HepG2 (cell line): ENCODE measurements around the gene TACO1. TPM values are rescaled to one million over a fixed set of nuclear protein-coding genes. Genes with fewer than 3 reads are reported as not detected.

ENCODE experiments used
- ELF3 ChIP-seq: IDR thresholded peaks from 2 replicates; pipeline ENCODE4 v1.6.1; 2016; ENCODE audit warnings: missing genetic modification reagents, missing compliant biosample characterization
- EP300 ChIP-seq, 3 experiments: sonication (generic) in 1 of 3; formaldehyde crosslinking in 1 of 3; IDR thresholded peaks; 2 replicates each; pipeline versions ENCODE4 v1.5.1 to v1.6.1; 2011 to 2020; ENCODE audit warnings: low read depth in 2 of 3, low read length in 2 of 3, borderline replicate concordance in 1 of 3, improper control_type of control experiment in 1 of 3, mild to moderate bottlenecking in 1 of 3, missing genetic modification reagents in 1 of 3, moderate library complexity in 1 of 3
- GATAD2A ChIP-seq: IDR thresholded peaks from 2 replicates; pipeline ENCODE4 v1.6.1; 2016
- HDAC6 ChIP-seq: fragments of 200-600 bp; sonication (generic); IDR thresholded peaks from 2 replicates; pipeline ENCODE4 v1.7.0; 2017; ENCODE audit warnings: mild to moderate bottlenecking, antibody characterized with exemption, low read length, low read depth
- IRF2 ChIP-seq: IDR thresholded peaks from 2 replicates; pipeline ENCODE4 v1.6.1; 2018; ENCODE audit warnings: missing genetic modification reagents, missing compliant biosample characterization
- ISL2 ChIP-seq: sonication (generic); formaldehyde crosslinking; IDR thresholded peaks from 2 replicates; pipeline ENCODE4 v1.5.0; 2020; ENCODE audit warnings: missing genetic modification reagents
- MIXL1 ChIP-seq: IDR thresholded peaks from 2 replicates; pipeline ENCODE4 v1.6.1; 2016
- PHF21A ChIP-seq: sonication (generic); formaldehyde crosslinking; IDR thresholded peaks from 2 replicates; pipeline ENCODE4 v1.5.0; 2020; ENCODE audit warnings: mild to moderate bottlenecking, missing genetic modification reagents
- RXRB ChIP-seq: IDR thresholded peaks from 2 replicates; pipeline ENCODE4 v1.6.1; 2016; ENCODE audit warnings: borderline replicate concordance, missing genetic modification reagents, missing compliant biosample characterization
- SALL1 ChIP-seq: sonication (generic); formaldehyde crosslinking; IDR thresholded peaks from 2 replicates; pipeline ENCODE4 v1.8.0; 2022; ENCODE audit warnings: mild to moderate bottlenecking, missing genetic modification reagents
- SAP130 ChIP-seq: IDR thresholded peaks from 2 replicates; pipeline ENCODE4 v1.6.1; 2016; ENCODE audit warnings: low read depth
- ZNF121 ChIP-seq: sonication (generic); formaldehyde crosslinking; IDR thresholded peaks from 2 replicates; pipeline ENCODE4 v1.5.0; 2020; ENCODE audit warnings: mild to moderate bottlenecking, missing genetic modification reagents
- ZNF33A ChIP-seq: sonication (generic); formaldehyde crosslinking; IDR thresholded peaks from 2 replicates; pipeline ENCODE4 v1.5.1; 2020; ENCODE audit warnings: missing genetic modification reagents, mild to moderate bottlenecking, moderate library complexity, borderline replicate concordance
- ZNF605 ChIP-seq: sonication (generic); formaldehyde crosslinking; IDR thresholded peaks from 2 replicates; pipeline ENCODE4 v1.8.0; 2022; ENCODE audit warnings: mild to moderate bottlenecking, missing genetic modification reagents
- polyA plus RNA-seq, 8 experiments: library from polyadenylated mRNA; depleted of rRNA in 3 of 8; stranded (reverse) in 7 of 8; unstranded in 1 of 8; fragments of >200 nt; fragmentation: Illumina TruSeq in 4 of 8; extraction: Trizol in 4 of 8; gene quantifications; 2 replicates each; pipeline versions ENCODE4 v1.2.1 to v1.2.3, GENCODE V29; 2011 to 2016; ENCODE audit warnings: low read depth in 4 of 8, missing spikeins in 1 of 8, mixed read lengths in 1 of 8; ENCODE audit not compliant: insufficient read depth in 1 of 8
- total RNA-seq, 5 experiments: library from RNA; depleted of rRNA; stranded (reverse); fragments of >200 nt; fragmentation: Illumina TruSeq; extraction: Trizol; gene quantifications; 2 replicates each; pipeline ENCODE4 v1.2.3, GENCODE V29; 2016; ENCODE audit warnings: low read depth in 1 of 5
- TF ChIP-seq, protein P1 (sequence below): sonication (generic); formaldehyde crosslinking; conservative IDR thresholded peaks from 2 replicates; pipeline ENCODE4 v1.4.0; 2020; ENCODE audit warnings: mild to moderate bottlenecking, missing genetic modification reagents, moderate library complexity
- TF ChIP-seq, protein P2 (sequence below): sonication (generic); formaldehyde crosslinking; IDR thresholded peaks from 2 replicates; pipeline ENCODE4 v1.4.0; 2020; ENCODE audit warnings: missing genetic modification reagents, mild to moderate bottlenecking, borderline replicate concordance
- TF ChIP-seq, protein P3 (sequence below): sonication (generic); formaldehyde crosslinking; IDR thresholded peaks from 2 replicates; pipeline ENCODE4 v1.4.0; 2020; ENCODE audit warnings: missing genetic modification reagents, borderline replicate concordance

The TACO1 gene
- total and polyA plus RNA-seq, 2 of the 13 experiments (the other 11 are each of a cell fraction or from before 2014, with no cell fraction given), result 34.7 to 53.6 TPM

DNA sequence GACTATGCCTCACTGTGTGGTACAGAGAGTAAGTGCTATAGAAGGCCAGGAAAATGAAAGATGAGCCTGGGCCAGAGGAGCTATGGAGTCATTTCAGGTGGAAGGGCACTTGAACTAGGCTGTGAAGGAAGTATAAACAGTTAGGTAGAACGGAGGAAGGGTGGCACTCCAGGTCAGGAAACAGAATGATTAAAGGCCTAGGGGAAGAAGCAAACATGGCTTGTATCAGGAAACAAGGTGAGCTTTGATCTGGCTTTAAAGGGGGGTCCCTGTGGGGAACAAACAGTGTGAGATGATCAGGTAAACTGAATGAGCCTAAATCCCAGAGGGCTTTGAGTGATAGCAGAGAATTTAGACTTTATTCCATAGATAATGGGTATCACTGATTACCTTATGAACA is 38.4 kb downstream of the TACO1 start (continued):
- TF ChIP-seq ELF3 (peak; percentile 73; the same call in 1 of the 2 replicates), PHF21A (CRISPR knock-in tag) (0 out of 2 replicates have a peak, but pooled peaks have one; percentile 29), EP300 (IDR thresholded peaks at IDR 0.05; ENCODE audit: low read depth in 2 of 2, low read length in 2 of 2) (peak in 1 of 2 experiments; percentile 35; a peak in 1 of 4 replicates), EP300 (CRISPR knock-in tag; IDR thresholded peaks at IDR 0.05; ENCODE audit: borderline replicate concordance) (no peak), GATAD2A (CRISPR knock-in tag) (peak; percentile 26; the same call in 1 of the 2 replicates), SAP130 (CRISPR knock-in tag) (0 out of 2 replicates have a peak, but pooled peaks have one; percentile 31), MIXL1 (peak; percentile 57; the same call in 1 of the 2 replicates), ZNF33A (no peak), ISL2 (CRISPR knock-in tag) (peak; percentile 62; the same call in 1 of the 2 replicates), ZNF605 (CRISPR knock-in tag) (0 out of 2 replicates have a peak, but pooled peaks have one; percentile 42), RXRB (CRISPR knock-in tag) (peak; percentile 53), SALL1 (CRISPR knock-in tag) (0 out of 2 replicates have a peak, but pooled peaks have one; percentile 22), IRF2 (CRISPR knock-in tag) (0 out of 2 replicates have a peak, but pooled peaks have one; percentile 25), ZNF121 (CRISPR knock-in tag) (0 out of 2 replicates have a peak, but pooled peaks have one; percentile 12), HDAC6 (no peak)
- TF ChIP-seq, protein P1, sequence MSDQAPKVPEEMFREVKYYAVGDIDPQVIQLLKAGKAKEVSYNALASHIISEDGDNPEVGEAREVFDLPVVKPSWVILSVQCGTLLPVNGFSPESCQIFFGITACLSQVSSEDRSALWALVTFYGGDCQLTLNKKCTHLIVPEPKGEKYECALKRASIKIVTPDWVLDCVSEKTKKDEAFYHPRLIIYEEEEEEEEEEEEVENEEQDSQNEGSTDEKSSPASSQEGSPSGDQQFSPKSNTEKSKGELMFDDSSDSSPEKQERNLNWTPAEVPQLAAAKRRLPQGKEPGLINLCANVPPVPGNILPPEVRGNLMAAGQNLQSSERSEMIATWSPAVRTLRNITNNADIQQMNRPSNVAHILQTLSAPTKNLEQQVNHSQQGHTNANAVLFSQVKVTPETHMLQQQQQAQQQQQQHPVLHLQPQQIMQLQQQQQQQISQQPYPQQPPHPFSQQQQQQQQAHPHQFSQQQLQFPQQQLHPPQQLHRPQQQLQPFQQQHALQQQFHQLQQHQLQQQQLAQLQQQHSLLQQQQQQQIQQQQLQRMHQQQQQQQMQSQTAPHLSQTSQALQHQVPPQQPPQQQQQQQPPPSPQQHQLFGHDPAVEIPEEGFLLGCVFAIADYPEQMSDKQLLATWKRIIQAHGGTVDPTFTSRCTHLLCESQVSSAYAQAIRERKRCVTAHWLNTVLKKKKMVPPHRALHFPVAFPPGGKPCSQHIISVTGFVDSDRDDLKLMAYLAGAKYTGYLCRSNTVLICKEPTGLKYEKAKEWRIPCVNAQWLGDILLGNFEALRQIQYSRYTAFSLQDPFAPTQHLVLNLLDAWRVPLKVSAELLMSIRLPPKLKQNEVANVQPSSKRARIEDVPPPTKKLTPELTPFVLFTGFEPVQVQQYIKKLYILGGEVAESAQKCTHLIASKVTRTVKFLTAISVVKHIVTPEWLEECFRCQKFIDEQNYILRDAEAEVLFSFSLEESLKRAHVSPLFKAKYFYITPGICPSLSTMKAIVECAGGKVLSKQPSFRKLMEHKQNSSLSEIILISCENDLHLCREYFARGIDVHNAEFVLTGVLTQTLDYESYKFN, result peak; percentile 82
- TF ChIP-seq, protein P2, sequence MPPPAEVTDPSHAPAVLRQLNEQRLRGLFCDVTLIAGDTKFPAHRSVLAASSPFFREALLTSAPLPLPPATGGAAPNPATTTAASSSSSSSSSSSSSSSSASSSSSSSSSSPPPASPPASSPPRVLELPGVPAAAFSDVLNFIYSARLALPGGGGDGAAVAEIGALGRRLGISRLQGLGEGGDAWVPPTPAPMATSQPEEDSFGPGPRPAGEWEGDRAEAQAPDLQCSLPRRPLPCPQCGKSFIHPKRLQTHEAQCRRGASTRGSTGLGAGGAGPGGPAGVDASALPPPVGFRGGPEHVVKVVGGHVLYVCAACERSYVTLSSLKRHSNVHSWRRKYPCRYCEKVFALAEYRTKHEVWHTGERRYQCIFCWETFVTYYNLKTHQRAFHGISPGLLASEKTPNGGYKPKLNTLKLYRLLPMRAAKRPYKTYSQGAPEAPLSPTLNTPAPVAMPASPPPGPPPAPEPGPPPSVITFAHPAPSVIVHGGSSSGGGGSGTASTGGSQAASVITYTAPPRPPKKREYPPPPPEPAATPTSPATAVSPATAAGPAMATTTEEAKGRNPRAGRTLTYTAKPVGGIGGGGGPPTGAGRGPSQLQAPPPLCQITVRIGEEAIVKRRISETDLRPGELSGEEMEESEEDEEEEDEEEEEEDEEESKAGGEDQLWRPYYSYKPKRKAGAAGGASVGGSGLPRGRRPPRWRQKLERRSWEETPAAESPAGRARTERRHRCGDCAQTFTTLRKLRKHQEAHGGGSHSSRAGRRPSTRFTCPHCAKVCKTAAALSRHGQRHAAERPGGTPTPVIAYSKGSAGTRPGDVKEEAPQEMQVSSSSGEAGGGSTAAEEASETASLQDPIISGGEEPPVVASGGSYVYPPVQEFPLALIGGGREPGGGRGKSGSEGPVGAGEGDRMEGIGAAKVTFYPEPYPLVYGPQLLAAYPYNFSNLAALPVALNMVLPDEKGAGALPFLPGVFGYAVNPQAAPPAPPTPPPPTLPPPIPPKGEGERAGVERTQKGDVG, result no peak
- TF ChIP-seq, protein P3, sequence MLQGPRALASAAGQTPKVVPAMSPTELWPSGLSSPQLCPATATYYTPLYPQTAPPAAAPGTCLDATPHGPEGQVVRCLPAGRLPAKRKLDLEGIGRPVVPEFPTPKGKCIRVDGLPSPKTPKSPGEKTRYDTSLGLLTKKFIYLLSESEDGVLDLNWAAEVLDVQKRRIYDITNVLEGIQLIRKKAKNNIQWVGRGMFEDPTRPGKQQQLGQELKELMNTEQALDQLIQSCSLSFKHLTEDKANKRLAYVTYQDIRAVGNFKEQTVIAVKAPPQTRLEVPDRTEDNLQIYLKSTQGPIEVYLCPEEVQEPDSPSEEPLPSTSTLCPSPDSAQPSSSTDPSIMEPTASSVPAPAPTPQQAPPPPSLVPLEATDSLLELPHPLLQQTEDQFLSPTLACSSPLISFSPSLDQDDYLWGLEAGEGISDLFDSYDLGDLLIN, result no peak
- TF ChIP-seq, all 625 proteins: peak for 26
